Measurements from ENCODE around the gene FEN1.

The FEN1 gene

GRCh38 chr11:61779666-61780525 lies 12.8 kb upstream of the FEN1 start:
- peaks cover 0 to 6% (median 3%) of the 10 kb centered on the region in 4 experiments for H3K36me3 ChIP-seq (ENCODE audit: control insufficient read depth in 4 of 4, insufficient read depth in 4 of 4, low read length in 3 of 4)
- H3K4me1 ChIP-seq (ENCODE audit: control extremely low read depth in 1 of 4, control insufficient read depth in 4 of 4, insufficient read depth in 4 of 4, low read length in 3 of 4), result peaks cover 0 to 19% (median 12%) of the 10 kb centered on the region in 4 experiments
- no peaks in the 10 kb centered on the region for H3K9me3 ChIP-seq (ENCODE audit: control extremely low read depth in 1 of 5, control insufficient read depth in 4 of 5, insufficient read depth in 2 of 5, low read depth in 1 of 5, low read length in 4 of 5)
- H3K27ac ChIP-seq (ENCODE audit: insufficient read depth in 1 of 2, low read depth in 1 of 2, low read length in 2 of 2, poor library complexity in 1 of 2, severe bottlenecking in 2 of 2), result no peak overlapping the region
- WGBS (ENCODE audit: insufficient coverage), result 97% methylated on average over 14 of the region's 14 CpGs
- POLR2A ChIA-PET, result interaction anchor here (0.6 kb wide), 1 partner anchor 302 kb away, joined by 3 read pairs; no protein-coding TSS in a partner anchor
- H3K4me3 ChIP-seq (ENCODE audit: control insufficient read depth in 1 of 7, extremely low read depth in 1 of 7, insufficient read depth in 4 of 7, low read depth in 2 of 7, low read length in 6 of 7), result no peak overlapping the region
- CTCF ChIA-PET, result interaction anchor here (0.6 to 1.6 kb wide), 6 partner anchors 8 to 32 kb away, joined by 3 to 11 read pairs (median 4); no protein-coding TSS in a partner anchor
- H3K27me3 ChIP-seq (replicated peaks in 2 of 5; ENCODE audit: control insufficient read depth in 4 of 5, insufficient read depth in 5 of 5, low read length in 4 of 5), result peaks cover 0 to 9% (median 0%) of the 10 kb centered on the region in 5 experiments
- no peak for DNase-seq

DNA sequence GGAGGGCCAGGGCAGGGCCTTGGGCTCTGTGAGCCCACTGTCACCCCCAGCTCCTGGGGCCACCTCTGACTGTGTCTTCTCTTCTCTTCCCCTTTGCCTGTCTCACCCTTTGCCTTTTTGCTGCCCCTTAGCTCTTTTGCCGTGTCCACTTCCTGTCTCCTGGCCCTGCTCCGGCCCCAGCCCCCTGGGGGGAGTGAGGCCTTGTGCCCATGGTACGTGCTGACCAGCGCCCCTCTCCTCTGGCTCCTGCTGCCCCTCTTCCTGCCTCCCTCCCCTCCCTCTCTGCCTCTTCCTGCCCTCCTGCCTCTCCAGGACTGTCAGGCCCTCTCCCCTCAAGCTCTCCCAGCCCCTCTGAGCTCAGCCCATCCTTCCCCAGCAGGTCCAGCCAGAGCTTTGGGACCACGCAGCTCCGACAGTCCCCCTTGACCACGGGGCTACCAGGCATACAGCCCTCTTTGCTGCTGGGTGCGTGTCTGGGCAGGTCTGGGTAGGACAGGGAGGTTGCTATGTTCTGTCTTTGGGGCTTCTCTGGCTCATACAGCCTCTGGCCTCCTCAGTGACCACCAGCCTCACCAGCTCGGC lies 12.0 kb upstream of the FEN1 start:
- no peak for DNase-seq
- Histone ChIP-seq H3K4me3 (ENCODE audit: control insufficient read depth in 1 of 7, extremely low read depth in 1 of 7, insufficient read depth in 4 of 7, low read depth in 2 of 7, low read length in 6 of 7) (no peak overlapping the region), H3K27me3 (replicated peaks in 2 of 5; ENCODE audit: control insufficient read depth in 4 of 5, insufficient read depth in 5 of 5, low read length in 4 of 5) (peaks cover 0 to 9% (median 0%) of the 10 kb centered on the region in 5 experiments), H3K27ac (ENCODE audit: insufficient read depth in 1 of 2, low read depth in 1 of 2, low read length in 2 of 2, poor library complexity in 1 of 2, severe bottlenecking in 2 of 2) (no peak overlapping the region), H3K36me3 (ENCODE audit: control insufficient read depth in 4 of 4, insufficient read depth in 4 of 4, low read length in 3 of 4) (peaks cover 0 to 14% (median 8%) of the 10 kb centered on the region in 4 experiments), H3K4me1 (ENCODE audit: control extremely low read depth in 1 of 4, control insufficient read depth in 4 of 4, insufficient read depth in 4 of 4, low read length in 3 of 4) (peaks cover 0 to 19% (median 12%) of the 10 kb centered on the region in 4 experiments), H3K9me3 (ENCODE audit: control extremely low read depth in 1 of 5, control insufficient read depth in 4 of 5, insufficient read depth in 2 of 5, low read depth in 1 of 5, low read length in 4 of 5) (no peaks in the 10 kb centered on the region)
- ChIA-PET CTCF (interaction anchor here (1.1 to 1.6 kb wide), 3 partner anchors 10 to 27 kb away, joined by 3 to 5 read pairs (median 4); no protein-coding TSS in a partner anchor), POLR2A (no interaction called here)
- WGBS (ENCODE audit: insufficient coverage), result 92% methylated on average over 9 of the region's 9 CpGs

- CTCF ChIA-PET, result interaction anchor here (1.4 to 1.6 kb wide), 2 partner anchors 15 to 34 kb away, joined by 3 to 6 read pairs; no protein-coding TSS in a partner anchor
- whole genome bisulfite sequencing (ENCODE audit: insufficient coverage), result 96% methylated on average over 4 of the region's 5 CpGs
- POLR2A ChIA-PET, result no interaction called here
- H3K9me3 ChIP-seq (ENCODE audit: control extremely low read depth in 1 of 5, control insufficient read depth in 4 of 5, insufficient read depth in 2 of 5, low read depth in 1 of 5, low read length in 4 of 5), result no peaks in the 10 kb centered on the region
- no peak overlapping the region for H3K27ac ChIP-seq (ENCODE audit: insufficient read depth in 1 of 2, low read depth in 1 of 2, low read length in 2 of 2, poor library complexity in 1 of 2, severe bottlenecking in 2 of 2)
- no peak overlapping the region for H3K4me3 ChIP-seq (ENCODE audit: control insufficient read depth in 1 of 7, extremely low read depth in 1 of 7, insufficient read depth in 4 of 7, low read depth in 2 of 7, low read length in 6 of 7)
- H3K4me1 ChIP-seq (ENCODE audit: control extremely low read depth in 1 of 4, control insufficient read depth in 4 of 4, insufficient read depth in 4 of 4, low read length in 3 of 4), result peaks cover 0 to 19% (median 12%) of the 10 kb centered on the region in 4 experiments
- peaks cover 0 to 9% (median 0%) of the 10 kb centered on the region in 5 experiments for H3K27me3 ChIP-seq (replicated peaks in 2 of 5; ENCODE audit: control insufficient read depth in 4 of 5, insufficient read depth in 5 of 5, low read length in 4 of 5)
- peaks cover 0 to 22% (median 15%) of the 10 kb centered on the region in 4 experiments for H3K36me3 ChIP-seq (ENCODE audit: control insufficient read depth in 4 of 4, insufficient read depth in 4 of 4, low read length in 3 of 4)
- DNase-seq, result no peak
These were observed 11.1 kb upstream of the FEN1 start for GRCh38 chr11:61781585-61781984.

GRCh38 chr11:61782299-61782698 lies 10.4 kb upstream of the FEN1 start:
- H3K9me3 ChIP-seq (ENCODE audit: control extremely low read depth in 1 of 5, control insufficient read depth in 4 of 5, insufficient read depth in 2 of 5, low read depth in 1 of 5, low read length in 4 of 5), result no peaks in the 10 kb centered on the region
- H3K27ac ChIP-seq (ENCODE audit: insufficient read depth in 1 of 2, low read depth in 1 of 2, low read length in 2 of 2, poor library complexity in 1 of 2, severe bottlenecking in 2 of 2), result no peak overlapping the region
- WGBS (ENCODE audit: insufficient coverage), result 96% methylated on average over 3 of the region's 3 CpGs
- peaks cover 6 to 29% (median 21%) of the 10 kb centered on the region in 4 experiments for H3K36me3 ChIP-seq (ENCODE audit: control insufficient read depth in 4 of 4, insufficient read depth in 4 of 4, low read length in 3 of 4)
- H3K27me3 ChIP-seq (replicated peaks in 2 of 5; ENCODE audit: control insufficient read depth in 4 of 5, insufficient read depth in 5 of 5, low read length in 4 of 5), result peaks cover 0 to 9% (median 0%) of the 10 kb centered on the region in 5 experiments
- no peak for DNase-seq
- H3K4me3 ChIP-seq (ENCODE audit: control insufficient read depth in 1 of 7, extremely low read depth in 1 of 7, insufficient read depth in 4 of 7, low read depth in 2 of 7, low read length in 6 of 7), result no peak overlapping the region
- POLR2A ChIA-PET, result no interaction called here
- CTCF ChIA-PET, result interaction anchor here (1.2 to 1.6 kb wide), 3 partner anchors 9 to 35 kb away, joined by 3 to 6 read pairs (median 4); no protein-coding TSS in a partner anchor
- H3K4me1 ChIP-seq (ENCODE audit: control extremely low read depth in 1 of 4, control insufficient read depth in 4 of 4, insufficient read depth in 4 of 4, low read length in 3 of 4), result peaks cover 0 to 17% (median 6%) of the 10 kb centered on the region in 4 experiments

DNA sequence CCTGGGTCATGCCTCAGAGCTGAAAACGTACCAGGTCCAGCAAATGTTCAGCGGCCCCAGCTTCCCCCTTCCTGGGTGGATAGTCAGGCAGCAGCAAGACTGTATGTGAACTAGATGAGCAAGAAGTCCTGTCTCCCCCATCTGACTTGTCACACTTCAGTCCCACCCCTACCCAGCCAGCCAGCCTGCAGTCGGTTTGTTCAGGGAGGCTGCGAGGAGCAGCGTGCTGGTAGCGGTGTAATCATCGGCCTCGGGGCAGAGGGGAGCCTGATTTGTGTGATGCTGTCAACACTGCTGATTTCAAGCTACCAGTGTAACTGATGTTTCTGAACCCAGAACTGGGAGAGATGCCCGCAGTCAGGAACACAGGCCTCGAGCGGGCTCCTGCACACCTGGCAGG lies 9.9 kb upstream of the FEN1 start:
- ChIA-PET POLR2A (no interaction called here), CTCF (interaction anchor here (1.2 to 1.6 kb wide), 3 partner anchors 9 to 35 kb away, joined by 3 to 6 read pairs (median 4); no protein-coding TSS in a partner anchor)
- Histone ChIP-seq H3K4me3 (ENCODE audit: control insufficient read depth in 1 of 7, extremely low read depth in 1 of 7, insufficient read depth in 4 of 7, low read depth in 2 of 7, low read length in 6 of 7) (no peak overlapping the region), H3K27ac (ENCODE audit: insufficient read depth in 1 of 2, low read depth in 1 of 2, low read length in 2 of 2, poor library complexity in 1 of 2, severe bottlenecking in 2 of 2) (no peak overlapping the region), H3K27me3 (replicated peaks in 2 of 5; ENCODE audit: control insufficient read depth in 4 of 5, insufficient read depth in 5 of 5, low read length in 4 of 5) (peaks cover 0 to 7% (median 0%) of the 10 kb centered on the region in 5 experiments), H3K4me1 (ENCODE audit: control extremely low read depth in 1 of 4, control insufficient read depth in 4 of 4, insufficient read depth in 4 of 4, low read length in 3 of 4) (peaks cover 0 to 13% (median 1%) of the 10 kb centered on the region in 4 experiments), H3K36me3 (ENCODE audit: control insufficient read depth in 4 of 4, insufficient read depth in 4 of 4, low read length in 3 of 4) (peaks cover 6 to 34% (median 27%) of the 10 kb centered on the region in 4 experiments), H3K9me3 (ENCODE audit: control extremely low read depth in 1 of 5, control insufficient read depth in 4 of 5, insufficient read depth in 2 of 5, low read depth in 1 of 5, low read length in 4 of 5) (no peaks in the 10 kb centered on the region)
- no peak for DNase-seq
- WGBS (ENCODE audit: insufficient coverage), result over 99% methylated on average over 11 of the region's 11 CpGs

DNA sequence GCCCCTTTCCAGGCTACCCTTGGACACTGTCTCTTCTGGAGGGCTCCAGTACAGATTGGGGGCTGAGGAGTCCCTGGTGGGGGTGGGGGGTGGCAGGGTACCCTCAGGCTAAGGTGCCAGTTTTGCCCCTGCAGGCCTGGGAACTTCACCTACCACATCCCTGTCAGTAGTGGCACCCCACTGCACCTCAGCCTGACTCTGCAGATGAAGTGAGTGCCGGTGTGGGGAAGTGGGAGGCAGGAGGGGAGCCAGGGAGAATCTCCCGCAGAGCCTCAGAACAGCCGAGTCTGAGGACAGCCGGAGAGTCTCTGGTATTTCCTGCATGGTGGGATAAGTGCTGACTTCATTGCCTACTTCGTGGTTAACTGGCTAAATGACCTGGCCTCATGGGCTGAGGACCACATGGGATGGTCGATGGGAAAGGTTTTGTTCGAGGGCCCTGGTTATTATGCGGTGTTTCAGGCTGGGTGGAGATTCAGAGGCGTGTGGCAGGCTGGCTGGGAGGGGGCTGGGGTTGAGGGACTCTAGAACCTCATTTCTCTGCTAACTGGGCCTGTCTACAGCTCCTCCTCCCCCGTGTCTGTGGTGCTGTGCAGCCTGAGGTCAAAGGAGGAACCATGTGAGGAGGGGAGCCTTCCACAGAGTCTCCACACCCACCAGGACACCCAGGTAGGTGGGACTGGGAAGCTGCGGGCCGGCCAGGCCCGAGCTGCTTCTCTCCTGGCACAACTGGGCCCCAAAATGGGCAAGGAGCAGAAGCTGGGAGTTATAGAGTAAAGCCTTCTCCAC lies 8.8 kb upstream of the FEN1 start:
- Histone ChIP-seq H3K27me3 (replicated peaks in 2 of 5; ENCODE audit: control insufficient read depth in 4 of 5, insufficient read depth in 5 of 5, low read length in 4 of 5) (no peaks in the 10 kb centered on the region), H3K4me3 (ENCODE audit: control insufficient read depth in 1 of 7, extremely low read depth in 1 of 7, insufficient read depth in 4 of 7, low read depth in 2 of 7, low read length in 6 of 7) (no peak overlapping the region), H3K4me1 (ENCODE audit: control extremely low read depth in 1 of 4, control insufficient read depth in 4 of 4, insufficient read depth in 4 of 4, low read length in 3 of 4) (peaks cover 0 to 11% (median 0%) of the 10 kb centered on the region in 4 experiments), H3K36me3 (ENCODE audit: control insufficient read depth in 4 of 4, insufficient read depth in 4 of 4, low read length in 3 of 4) (peaks cover 6 to 44% (median 33%) of the 10 kb centered on the region in 4 experiments), H3K27ac (ENCODE audit: insufficient read depth in 1 of 2, low read depth in 1 of 2, low read length in 2 of 2, poor library complexity in 1 of 2, severe bottlenecking in 2 of 2) (no peak overlapping the region), H3K9me3 (ENCODE audit: control extremely low read depth in 1 of 5, control insufficient read depth in 4 of 5, insufficient read depth in 2 of 5, low read depth in 1 of 5, low read length in 4 of 5) (no peaks in the 10 kb centered on the region)
- ChIA-PET CTCF (interaction anchor here (4.5 kb wide), 1 partner anchor 13 kb away, joined by 25 read pairs; no protein-coding TSS in a partner anchor), POLR2A (no interaction called here)
- DNase-seq, result no peak
- WGBS (ENCODE audit: insufficient coverage), result 90% methylated on average over 10 of the region's 13 CpGs
